ENCODE results near the gene HIKESHI. TPM values are rescaled to one million over a fixed set of nuclear protein-coding genes. Genes with fewer than 3 reads are reported as not detected.
A peak's percentile ranks its signal among the peaks of the same experiment; 100 is the strongest.
"Not testable (repeated sequence)": the region's sequence is repeated elsewhere in the genome, so short reads cannot be mapped to it uniquely, and the experiment has no call there.

The HIKESHI gene, protein sequence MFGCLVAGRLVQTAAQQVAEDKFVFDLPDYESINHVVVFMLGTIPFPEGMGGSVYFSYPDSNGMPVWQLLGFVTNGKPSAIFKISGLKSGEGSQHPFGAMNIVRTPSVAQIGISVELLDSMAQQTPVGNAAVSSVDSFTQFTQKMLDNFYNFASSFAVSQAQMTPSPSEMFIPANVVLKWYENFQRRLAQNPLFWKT
- 10 to 100 TPM; 39.0 to 41.2 TPM for total RNA-seq
- long read RNA-seq, transcript HIKESHI-201 (5 exons, 1,113 nt), result major isoform, 7 of 11 reads
- long read RNA-seq, partial matches to known transcripts, result 1 of 11 reads
- long read RNA-seq, other reads (novel, unspliced or antisense), result 1 of 11 reads

DNA sequence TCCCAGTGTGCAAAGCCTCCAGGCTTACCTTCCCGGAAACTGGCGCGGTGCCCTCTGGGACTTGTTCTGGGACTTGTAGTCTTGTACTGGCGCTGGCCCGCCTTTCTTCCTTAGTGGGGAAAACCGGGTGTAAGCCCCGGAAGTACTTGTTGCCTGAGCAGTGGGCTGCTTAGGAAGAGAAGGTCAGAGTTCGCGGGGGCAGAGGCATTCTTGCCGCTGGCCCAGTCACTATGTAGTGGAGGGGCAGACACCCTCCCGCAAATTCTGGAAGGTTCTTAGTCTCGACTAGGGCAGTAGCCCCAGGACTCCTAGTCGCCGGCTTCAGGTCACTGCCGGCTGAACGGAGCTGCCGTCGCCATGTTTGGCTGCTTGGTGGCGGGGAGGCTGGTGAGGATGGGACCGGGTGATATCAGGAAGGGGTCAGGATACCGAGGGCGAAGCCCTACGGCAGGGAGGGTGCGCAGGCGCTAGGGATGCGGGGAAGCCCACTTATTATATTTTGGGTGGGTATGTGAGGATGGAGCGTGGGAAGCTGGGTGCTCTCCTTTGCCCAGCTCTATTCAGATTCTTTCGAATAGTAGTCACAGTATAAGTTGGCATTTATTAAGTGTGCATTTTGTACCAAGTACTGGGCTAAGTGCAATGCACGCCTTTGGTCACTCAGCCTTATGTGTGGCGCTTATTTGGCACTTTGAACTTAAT is at the start of gene HIKESHI:
Gene HIKESHI (plus strand): TSS at position 149 of the 702 bp plus-strand sequence. CDS start 209 bp downstream, at position 358.
- intact Hi-C loops (cut with DNase I), result no loop called here
- ATAC-seq (peak; percentile 99 to 100), DNase-seq (peak; percentile 100)

DNA sequence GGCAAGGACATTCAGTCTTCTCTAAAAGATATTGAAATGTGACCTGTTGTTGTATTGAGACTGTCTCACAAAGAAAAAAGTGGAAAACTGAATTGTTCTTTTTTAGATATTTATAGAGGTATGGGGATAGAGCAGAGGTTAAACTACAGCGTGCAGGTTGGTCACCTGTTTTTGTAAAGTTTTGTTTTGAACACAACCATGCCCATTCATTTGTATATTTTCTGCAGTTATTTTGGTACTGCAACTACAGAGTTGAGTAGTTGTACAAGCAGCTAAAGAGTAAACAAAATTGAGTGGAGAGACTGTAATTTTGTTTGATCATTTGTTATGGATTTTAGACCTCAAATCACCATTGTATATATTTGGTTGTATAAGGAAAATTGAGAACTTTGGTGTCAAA is 46.1 kb upstream of the HIKESHI start:
- DNase-seq (no peak), ATAC-seq (no peak)
- intact Hi-C loops (cut with DNase I), result no loop called here

DNA sequence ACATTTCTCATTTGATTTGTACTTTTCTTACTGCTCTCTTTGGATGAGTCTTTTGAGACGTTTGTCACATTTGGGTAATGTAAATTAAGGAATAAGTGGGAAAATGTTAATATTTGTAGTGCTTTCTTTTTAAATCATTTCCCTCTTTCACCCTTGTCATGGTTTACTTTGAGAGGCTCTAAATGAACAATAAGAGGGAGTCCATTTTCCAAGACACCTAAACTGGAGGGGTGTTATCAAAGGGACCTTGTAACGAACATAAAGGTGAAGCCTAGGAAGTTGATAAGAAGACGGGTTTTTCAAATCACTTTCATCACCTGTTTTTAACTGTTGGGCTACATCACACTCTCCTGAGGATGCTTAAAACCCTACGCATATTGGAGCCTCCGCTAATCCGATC is 45.4 kb upstream of the HIKESHI start:
- DNase-seq (no peak), ATAC-seq (no peak)
- intact Hi-C loops (cut with DNase I), result no loop called here

- ATAC-seq (no peak), DNase-seq (no peak)
- intact Hi-C loops (cut with DNase I), result no loop called here
These were observed 44.6 kb upstream of the HIKESHI start for GRCh38 chr11:86257446-86257845.

GRCh38 chr11:86259730-86260129 is 42.3 kb upstream of the HIKESHI start:
- intact Hi-C loops (cut with DNase I), result no loop called here
- DNase-seq (no peak), ATAC-seq (no peak)

- intact Hi-C loops (cut with DNase I), result no loop called here
- DNase-seq (no peak), ATAC-seq (no peak)
These were observed 40.7 kb upstream of the HIKESHI start for GRCh38 chr11:86261328-86261727.

DNA sequence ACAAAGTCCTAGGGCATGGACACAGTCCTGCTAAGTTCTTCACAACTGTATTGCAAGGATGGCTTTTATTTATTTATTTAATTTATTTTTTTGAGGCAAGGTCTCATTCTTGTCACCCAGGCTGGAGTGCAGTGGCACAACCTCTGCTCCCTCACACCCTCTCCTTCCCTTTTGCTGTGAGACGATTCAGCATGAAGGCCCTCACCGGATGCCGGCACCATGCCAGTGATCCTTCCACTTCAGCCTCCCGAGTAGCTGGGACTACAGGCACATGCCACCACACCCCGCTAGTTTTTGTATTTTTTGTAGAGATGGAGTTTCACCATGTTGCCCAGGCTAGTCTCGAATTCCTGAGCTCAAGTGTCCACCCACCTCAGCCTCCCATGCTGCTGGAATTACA is 39.7 kb upstream of the HIKESHI start:
- intact Hi-C loops (cut with DNase I), result no loop called here
- DNase-seq, result no peak

DNA sequence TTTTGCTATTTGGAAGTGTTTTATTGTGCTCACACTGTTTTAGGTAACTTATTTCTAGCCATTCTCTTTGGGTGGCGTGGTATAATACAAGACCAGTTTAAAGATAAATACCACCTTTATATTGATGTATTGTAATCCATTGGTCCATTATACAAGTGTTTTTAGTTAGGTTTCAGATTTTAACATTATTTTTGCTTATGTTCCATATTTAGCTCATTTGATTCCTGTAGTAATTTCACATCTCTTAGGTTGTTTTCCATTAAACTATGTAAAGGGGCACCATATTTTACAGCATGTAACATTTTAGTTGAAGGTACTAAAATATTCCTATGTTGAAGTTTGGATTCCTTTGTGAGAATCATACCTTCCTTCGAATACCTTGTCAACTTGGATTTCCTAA is 37.4 kb upstream of the HIKESHI start:
- ATAC-seq (no peak), DNase-seq (no peak)
- intact Hi-C loops (cut with DNase I), result no loop called here

More for the DNA sequence above, 39.7 kb upstream of the HIKESHI start:
- ATAC-seq, result no peak

GRCh38 chr11:86265194-86265593 is 36.8 kb upstream of the HIKESHI start:
- DNase-seq (no peak), ATAC-seq (no peak)
- intact Hi-C loops (cut with DNase I), result no loop called here

DNA sequence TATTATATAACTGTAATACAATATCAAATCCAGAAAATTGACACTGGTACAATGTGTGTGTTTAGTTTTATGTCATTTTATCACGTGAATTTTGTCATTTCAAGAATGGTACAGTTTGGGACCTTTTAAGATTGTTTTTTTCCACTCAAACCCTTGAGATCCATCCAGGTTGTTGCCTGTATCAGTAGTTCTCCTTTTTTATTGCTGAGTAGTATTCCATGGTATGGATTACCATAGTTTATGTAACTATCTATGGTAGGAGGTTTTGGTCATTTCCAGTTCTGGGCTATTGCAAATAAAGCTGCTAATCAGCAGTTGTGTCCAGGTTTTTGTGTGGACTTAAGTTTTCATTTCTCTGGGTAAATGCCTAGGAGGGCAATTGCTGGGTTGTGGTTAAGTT is 32.4 kb upstream of the HIKESHI start:
- DNase-seq, result no peak
- no peak for ATAC-seq
- intact Hi-C loops (cut with DNase I), result no loop called here

DNA sequence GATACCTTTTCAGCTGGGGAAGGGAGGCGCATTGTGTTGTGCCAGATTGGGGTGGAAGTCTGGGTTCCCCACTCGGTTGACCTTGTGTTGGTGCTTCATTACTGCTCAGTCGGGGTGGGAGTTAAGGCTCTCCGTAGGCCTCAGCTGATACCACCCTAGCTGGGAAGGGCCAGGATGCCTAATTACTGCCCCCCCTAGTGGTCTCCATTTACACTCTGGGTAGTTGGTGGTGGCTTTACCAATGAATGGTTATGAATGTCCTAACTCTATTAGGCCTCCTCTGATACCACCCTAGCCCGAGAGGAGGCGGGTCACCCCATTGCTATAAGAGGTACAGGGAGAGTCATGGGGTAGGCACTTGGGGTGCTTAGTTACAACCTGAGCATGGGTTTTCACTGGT is 27.5 kb upstream of the HIKESHI start:
- intact Hi-C loops (cut with DNase I), result no loop called here
- ATAC-seq, result no peak
- DNase-seq, result no peak

DNA sequence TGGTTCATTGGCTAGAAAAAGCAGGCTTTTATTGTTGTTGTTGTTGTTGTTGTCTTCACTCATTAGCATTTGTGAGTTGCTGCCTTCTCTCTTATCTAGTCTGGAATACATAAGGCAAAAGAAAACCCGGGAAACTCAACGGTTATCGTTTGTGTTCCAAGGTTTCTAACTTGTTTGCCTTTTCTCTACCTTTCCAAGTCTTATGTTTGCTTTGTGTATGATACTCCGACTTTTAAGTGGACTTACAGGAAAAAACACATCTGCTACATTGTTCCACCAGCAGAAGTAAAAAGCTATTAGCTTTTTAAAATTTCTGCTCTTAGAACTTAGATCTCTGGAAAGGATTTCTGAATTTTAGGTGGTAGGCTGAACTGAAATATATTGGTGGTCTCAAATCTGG is 27.0 kb upstream of the HIKESHI start:
- ATAC-seq (no peak), DNase-seq (no peak)
- intact Hi-C loops (cut with DNase I), result no loop called here

- no peak for DNase-seq
- intact Hi-C loops (cut with DNase I), result no loop called here
- no peak for ATAC-seq
These were observed 26.3 kb upstream of the HIKESHI start for GRCh38 chr11:86275493-86276370.

GRCh38 chr11:86277741-86278140 is 24.3 kb upstream of the HIKESHI start:
- ATAC-seq (no peak), DNase-seq (no peak)
- intact Hi-C loops (cut with DNase I), result no loop called here

GRCh38 chr11:86278226-86278625 is 23.8 kb upstream of the HIKESHI start:
- no peak for DNase-seq
- no peak for ATAC-seq
- intact Hi-C loops (cut with DNase I), result no loop called here

DNA sequence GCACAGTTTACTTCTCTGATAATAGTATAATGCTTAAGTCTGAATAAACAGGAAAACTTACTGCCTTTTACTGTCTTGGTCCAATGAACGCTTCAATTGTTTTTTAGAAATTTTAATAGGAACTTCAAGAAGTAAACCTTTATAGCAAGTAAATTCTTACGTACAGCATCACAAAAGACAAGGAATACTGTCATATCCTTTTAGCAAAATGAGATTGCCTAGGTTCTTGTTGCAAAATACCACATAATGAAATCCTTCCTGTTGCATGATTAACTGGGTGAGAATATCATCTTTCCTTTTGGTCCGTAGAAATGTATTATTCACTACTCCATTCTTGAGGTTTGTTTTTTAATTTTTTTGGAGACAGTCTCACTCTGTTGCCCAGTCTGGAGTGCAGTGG is 22.3 kb upstream of the HIKESHI start:
- DNase-seq (no peak), ATAC-seq (no peak)
- intact Hi-C loops (cut with DNase I), result no loop called here

DNA sequence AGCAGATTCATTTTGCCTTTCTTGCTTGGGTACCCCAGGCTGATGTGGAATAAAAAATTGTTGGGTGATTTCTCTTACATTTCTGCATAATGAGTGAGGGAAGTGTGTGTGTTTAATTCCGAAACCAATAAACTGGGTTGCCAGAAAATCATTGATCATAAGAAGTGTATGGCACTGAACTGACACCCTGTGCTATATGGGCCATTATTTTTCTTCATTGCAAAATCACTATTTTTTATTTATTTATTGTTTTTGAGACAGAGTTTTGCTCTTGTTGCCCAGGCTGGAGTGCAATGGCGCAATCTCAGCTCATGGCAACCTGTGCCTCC is 14.6 kb upstream of the HIKESHI start:
- intact Hi-C loops (cut with DNase I), result no loop called here
- ATAC-seq (no peak), DNase-seq (no peak)

DNA sequence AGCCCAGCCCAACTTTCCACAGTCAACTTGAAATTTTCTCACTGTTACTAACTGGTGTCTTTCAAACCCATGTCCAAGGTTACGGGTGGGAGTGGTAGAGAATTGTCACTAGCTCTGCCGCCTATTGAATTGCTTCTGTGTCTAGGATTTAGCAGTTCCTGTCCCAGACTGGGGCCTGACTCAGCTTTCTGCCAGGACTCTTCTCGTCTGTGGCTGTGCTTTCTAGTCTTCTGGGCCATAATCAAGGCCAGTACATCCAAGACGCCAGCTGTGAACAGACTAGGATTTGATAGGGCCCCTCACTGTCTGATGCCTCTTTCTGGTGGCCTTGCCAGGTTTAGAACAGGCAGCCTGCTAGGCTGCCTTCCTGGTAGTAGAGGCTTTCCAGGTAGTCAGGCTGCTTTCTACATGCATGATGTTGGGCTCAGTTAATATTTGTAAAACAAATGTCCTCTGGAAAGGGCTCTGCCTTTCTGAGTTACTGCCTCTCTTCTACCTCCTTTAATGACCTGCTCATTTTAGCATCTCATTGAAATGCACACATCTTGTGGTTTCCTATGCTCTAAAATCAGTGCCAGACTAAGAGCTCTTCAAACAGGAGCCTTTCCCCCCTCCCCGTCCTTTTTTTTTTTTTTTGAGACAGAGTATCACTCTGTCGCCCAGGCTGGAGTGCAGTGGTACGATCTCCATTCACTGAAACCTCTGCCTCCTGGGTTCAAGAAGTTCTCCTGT is 13.1 kb upstream of the HIKESHI start:
- DNase-seq (no peak), ATAC-seq (peak; percentile 50 to 75)
- intact Hi-C loops (cut with DNase I), result no loop called here

GRCh38 chr11:86289508-86290280 is 12.3 kb upstream of the HIKESHI start:
- not testable (repeated sequence) for ATAC-seq, DNase-seq
- intact Hi-C loops (cut with DNase I), result loop anchor here in 1 of 2 donors (5.0 to 10.0 kb wide), 2 partner anchors 347 to 435 kb away; partner anchors contain the start of gene CCDC83

Data from left cardiac atrium (tissue), 4 donors.